Right ventricle myocardium superior (tissue), 1 donor: ENCODE data around the gene ALDH3A2. TPM values are rescaled to one million over a fixed set of nuclear protein-coding genes. Genes with fewer than 3 reads are reported as not detected.
"Not testable (repeated sequence)": the region's sequence is repeated elsewhere in the genome, so short reads cannot be mapped to it uniquely, and the experiment has no call there.

Experiments used
- ATAC-seq: fragments of 200-7000 bp; cut with Tn5 transposase; one replicate; pipeline ENCODE4 v1.9.1; 2020; ENCODE audit warnings: mild to moderate bottlenecking; ENCODE audit not compliant: poor library complexity
- DNase-seq: peaks from one replicate; pipeline ENCODE4 v3.0.0-alpha.2; 2020
- intact Hi-C: fragments of 100-400 bp; cut with DNase I; formaldehyde crosslinking; loops from one replicate; pipeline ENCODE4 v1.11.2; 2022
- total RNA-seq: library from RNA; stranded (reverse); fragmentation: NEBNext Ultra II Directional; extraction: Animal tissue kit (Norgen Biotek cat#: 25700); gene quantifications from one replicate; pipeline ENCODE4 v1.2.1, GENCODE V29; 2021
- donor health status: DM: no; HTN: yes; CAD: no; lungs with severe emphysema.

The ALDH3A2 gene
- total RNA-seq, 1 donor from 2014 or later, result 53.6 TPM

GRCh38 chr17:19669680-19670079 lies 21.1 kb downstream of the ALDH3A2 start:
- DNase-seq, intact Hi-C loops: not testable (repeated sequence)

GRCh38 chr17:19670908-19671307 lies 22.4 kb downstream of the ALDH3A2 start:
- intact Hi-C loops, result no loop called here
- DNase-seq, result no peak
- no peak for ATAC-seq

More at GRCh38 chr17:19669680-19670079, 21.1 kb downstream of the ALDH3A2 start:
- ATAC-seq, result not testable (repeated sequence)

DNA sequence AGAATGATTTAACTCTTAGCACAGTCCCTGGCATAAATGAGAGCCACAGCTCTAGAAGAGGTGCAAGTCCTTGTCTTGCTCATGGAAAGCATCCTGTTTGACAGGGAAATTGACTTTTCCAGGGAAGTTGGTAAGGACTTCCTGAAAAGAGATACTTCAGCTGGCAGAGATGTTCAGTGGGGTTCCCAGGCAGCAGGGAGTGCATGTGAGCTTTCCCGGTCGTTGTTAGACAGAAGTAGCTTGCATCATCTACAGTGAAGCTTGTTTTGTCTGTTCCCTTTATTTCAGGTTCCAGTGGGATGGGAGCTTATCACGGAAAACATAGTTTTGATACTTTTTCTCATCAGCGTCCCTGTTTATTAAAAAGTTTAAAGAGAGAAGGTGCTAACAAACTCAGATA lies 22.9 kb downstream of the ALDH3A2 start:
- no peak for DNase-seq
- ATAC-seq, result peak; percentile 59
- intact Hi-C loops, result no loop called here

DNA sequence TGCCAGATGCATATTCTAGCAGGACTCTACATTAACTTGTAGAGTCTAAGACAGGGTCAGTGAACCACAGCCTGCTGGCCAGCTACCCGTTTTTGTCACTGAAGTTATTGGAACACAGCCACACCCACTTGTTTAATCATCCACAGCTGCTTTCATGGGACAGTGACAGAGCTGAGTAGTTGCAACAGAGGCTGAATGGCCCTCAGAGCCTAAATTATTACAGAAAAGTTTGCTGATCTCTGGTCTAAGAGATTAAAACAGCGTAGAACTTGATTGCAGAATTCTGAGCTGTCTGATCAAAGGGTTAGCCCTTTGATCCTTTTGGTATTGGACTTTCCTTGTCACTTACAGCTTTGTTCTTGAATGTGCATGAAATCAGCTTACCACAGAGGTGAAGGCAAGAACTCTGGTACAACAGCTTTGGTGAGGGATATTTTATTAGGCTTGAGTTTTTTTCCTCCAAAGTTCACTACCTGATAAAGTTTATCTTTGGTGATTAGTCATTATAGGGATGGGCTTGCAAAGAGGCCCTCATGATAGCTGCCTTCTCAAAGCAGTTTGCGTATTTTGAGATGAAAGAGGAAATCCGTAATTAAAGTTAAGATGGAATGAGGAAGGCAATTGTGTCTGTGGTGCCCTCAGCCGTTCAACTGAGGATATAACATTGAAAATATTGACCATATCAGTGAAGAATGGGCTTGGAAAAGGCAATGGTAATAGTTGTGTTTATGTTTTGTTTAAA lies 23.6 kb downstream of the ALDH3A2 start:
- ATAC-seq, result peak; percentile 98
- intact Hi-C loops, result no loop called here
- DNase-seq, result peak; percentile 61

DNA sequence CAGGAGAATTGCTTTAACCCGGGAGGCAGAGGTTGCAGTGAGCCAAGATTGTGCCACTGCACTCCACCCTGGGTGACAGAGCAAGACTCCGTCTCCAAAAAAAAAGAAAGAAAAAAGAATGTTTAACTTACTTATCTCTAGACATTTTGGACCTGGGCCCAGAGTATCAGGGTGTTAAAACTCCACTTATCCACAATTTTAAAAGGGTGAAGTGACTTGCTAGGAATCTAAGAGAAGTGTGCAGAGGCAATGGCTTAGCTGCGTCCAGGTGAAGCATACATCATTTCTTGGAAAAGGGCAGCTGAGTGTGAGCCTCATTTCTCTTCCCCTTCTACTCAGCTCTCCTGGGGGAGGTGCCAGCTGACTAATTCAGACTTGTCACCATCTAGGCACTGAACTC lies 25.1 kb downstream of the ALDH3A2 start:
- ATAC-seq (no peak), DNase-seq (no peak)
- intact Hi-C loops, result no loop called here

- ATAC-seq (no peak), DNase-seq (no peak)
- intact Hi-C loops, result no loop called here
Observed at GRCh38 chr17:19676896-19677295, 28.3 kb downstream of the ALDH3A2 start.

GRCh38 chr17:19677736-19678379 lies 29.3 kb downstream of the ALDH3A2 start:
- DNase-seq, result no peak
- no peak for ATAC-seq
- intact Hi-C loops, result no loop called here

DNA sequence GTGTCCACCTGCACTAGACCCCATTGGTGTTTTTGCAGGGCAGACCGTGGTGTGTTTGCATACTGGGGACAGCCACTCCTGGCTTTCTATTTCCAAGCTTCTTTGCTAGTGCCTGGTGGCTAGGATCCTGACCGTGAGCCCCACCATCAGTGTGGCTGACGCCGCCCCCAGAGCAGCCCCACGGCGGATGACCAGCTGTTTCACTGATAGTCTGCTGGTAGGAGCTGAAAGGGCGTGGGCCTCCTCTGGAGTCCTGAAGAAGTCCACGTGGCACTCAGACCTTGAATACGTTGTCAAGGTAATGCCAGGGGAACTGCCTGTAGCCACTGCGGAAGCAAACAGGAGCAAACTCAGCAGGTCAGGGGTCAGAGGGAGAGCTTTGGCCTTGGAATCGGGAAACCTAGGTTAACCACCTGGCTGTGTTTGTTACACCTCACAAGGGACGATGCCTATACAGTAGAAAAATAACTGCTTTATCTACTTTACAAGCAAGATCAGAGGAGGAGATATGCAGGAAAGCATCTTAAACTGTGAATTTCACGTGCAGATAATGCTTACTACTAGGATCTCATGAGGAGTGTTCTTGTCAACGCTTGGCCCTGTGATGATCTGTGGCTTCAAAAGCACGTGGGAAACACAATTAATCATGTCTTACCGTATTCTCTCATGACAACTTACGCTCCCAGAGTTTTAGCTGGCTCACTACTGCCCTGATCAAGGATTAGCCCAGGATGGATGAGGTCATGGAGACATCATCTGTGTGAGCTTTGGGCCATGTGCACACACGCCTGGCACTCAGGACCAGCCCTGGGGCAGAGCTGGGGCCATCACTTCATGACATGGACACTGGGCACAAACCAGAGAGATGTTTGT lies 30.3 kb downstream of the ALDH3A2 start:
- ATAC-seq, result no peak
- no peak for DNase-seq
- intact Hi-C loops, result no loop called here

- DNase-seq (no peak), ATAC-seq (no peak)
- intact Hi-C loops, result no loop called here
Observed at GRCh38 chr17:19683117-19683516, 34.6 kb downstream of the ALDH3A2 start.

- DNase-seq, ATAC-seq, intact Hi-C loops: not testable (repeated sequence)
Observed at GRCh38 chr17:19684909-19685580, 36.5 kb downstream of the ALDH3A2 start.

DNA sequence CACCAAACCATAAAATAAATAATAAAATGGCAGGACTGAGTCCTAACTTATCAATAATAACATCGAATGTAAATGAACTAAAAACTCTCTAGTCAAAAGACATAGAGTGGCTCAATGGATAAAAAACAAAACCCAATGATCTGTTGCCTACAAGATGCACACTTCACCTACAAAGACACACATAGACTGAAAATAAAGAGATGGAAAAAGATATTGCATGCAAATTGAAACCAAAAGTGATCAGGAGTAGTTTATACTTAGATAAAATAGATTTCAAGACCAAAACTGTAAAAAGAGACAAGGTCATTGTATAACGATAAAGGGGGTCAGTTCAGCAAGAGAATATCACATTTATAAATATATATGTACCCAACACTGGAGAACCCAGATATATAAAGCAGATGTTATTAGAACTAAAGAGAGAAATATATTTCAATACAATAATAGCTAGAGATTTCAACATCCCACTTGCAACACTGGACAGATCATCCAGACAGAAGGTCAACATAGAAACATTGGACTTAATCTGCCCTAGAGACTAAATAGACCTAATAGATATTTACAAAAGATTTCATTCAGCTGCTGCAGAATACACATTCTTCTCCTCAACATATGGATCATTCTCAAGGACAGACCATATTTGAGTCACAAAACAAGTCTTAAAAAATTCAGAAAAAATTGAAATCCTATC lies 38.0 kb downstream of the ALDH3A2 start:
- no peak for DNase-seq
- intact Hi-C loops, result no loop called here
- ATAC-seq, result no peak

DNA sequence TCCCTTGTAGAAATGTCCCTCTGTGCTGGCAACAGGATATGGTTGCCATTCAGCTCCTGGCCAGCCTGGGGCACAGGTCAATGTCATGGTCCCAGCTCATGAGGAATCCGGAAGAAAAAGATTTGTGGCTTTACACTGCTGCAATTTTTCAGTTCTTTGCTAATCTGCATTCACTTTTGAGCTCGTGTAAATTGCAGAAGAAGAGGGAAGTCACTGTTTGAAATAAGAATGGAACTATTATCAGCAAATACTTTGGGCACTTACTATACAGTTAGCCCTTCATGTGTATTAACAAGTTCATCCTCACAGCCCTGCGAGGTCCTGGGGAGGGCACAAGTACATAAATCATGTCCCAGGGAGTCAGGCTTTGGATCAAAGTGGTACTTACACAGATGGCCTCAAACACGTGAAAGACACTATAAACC lies 53.7 kb downstream of the ALDH3A2 start:
- ATAC-seq, result no peak
- intact Hi-C loops, result no loop called here

DNA sequence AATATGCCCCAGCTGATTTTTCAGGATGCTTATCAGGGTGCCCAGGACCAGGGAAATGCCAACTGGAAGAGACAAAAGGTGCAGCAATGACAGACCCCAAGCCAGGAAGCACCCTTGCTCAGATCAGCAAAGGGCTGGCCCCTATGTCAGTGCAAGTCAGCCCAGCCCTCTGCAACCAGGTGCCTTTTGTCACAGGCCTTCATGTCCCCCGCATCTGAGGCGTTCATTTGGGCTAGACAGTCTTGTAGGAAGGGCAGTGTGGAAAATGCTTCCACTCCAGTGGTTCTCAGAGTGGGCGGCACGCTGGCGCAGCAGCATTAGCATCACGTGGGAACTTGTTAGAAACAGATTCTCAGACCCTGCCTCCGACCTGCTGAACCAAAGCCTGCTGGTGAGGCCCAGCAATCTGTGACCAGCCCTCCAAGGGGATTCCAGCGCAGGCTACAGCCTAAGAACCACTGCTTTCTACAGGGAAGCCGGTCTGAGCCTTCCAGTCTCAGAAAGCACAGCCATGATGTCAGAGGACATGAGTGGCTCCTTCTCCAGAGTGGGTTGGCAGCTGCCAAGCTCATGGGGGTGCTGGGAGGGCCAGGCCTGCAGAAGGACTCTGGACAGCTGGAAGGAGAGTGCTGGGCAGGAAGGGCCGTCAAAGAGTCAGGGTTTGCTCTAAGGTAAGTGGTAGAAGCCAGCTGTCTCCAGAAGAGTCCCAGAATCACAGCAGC lies 54.7 kb downstream of the ALDH3A2 start:
- intact Hi-C loops, result no loop called here
- DNase-seq (no peak), ATAC-seq (peak; percentile 71)

More for the DNA sequence above, 53.7 kb downstream of the ALDH3A2 start:
- DNase-seq, result no peak

DNA sequence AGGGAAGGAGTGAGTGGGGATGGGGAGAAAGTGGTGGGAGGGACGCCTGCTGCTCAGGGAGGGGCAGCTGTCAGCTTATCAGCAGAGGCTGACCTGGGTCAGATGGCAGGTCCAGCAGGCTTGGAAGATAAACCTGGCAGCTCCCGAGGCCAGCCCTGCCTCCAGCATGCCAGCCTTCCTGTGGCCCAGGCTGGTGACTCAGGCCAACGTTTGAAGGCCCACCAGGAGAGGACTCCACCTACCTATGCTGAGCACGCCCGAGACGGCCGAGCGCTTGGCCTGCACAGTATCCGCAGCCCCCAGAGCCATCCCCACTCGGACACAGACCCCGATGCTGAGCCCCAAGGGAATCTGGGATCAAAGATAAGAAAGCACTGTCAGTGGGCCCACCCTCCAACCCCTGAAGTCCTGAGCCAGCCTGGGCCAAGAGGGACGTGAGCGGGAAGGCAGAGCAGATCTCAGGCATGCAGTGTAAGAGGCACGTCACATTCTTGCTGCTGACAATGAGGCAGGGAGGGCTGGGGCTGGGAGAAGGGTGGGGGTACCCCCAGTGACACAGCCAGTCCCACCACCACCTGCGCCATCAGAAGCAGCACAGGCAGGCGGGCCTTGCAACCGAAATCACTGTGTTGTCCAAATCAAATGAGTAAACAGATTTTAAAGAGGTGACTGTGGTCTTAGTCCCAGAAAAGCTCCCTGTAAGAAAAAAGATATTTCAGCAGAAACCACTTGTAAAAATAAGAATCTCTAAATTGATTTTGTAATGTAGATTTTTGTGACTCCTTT lies 55.5 kb downstream of the ALDH3A2 start:
- ATAC-seq, result peak; percentile 69
- DNase-seq, result no peak
- intact Hi-C loops, result no loop called here

DNA sequence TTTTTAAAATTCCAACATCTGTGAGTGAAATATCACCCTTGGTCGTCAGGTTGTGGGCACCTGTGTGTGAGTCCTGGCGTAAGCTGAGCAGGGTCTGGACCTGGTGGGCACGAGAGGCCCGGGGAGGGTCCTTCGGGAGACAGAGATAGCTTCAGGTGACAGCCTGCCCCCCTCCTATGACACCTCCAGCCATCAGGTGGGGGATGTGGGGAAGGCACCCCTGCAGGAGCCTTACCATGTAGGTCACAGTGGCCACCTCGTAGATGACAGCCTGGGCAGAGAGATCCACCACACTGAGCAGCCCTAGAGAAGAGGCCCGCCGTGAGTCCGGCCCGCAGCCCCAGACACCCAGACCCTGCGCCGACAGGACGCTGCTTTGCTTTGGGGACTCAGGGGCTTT lies 56.6 kb downstream of the ALDH3A2 start:
- DNase-seq, result no peak
- ATAC-seq, result no peak
- intact Hi-C loops, result no loop called here

GRCh38 chr17:19705771-19706770 lies 57.5 kb downstream of the ALDH3A2 start:
- intact Hi-C loops, result no loop called here
- DNase-seq (no peak), ATAC-seq (no peak)
